SK-N-SH treated with all-trans-retinoic acid at 6 μM for 48 hours (cell line): Measurements from ENCODE around the gene ZNF398.

Experiments used
- RARB ChIP-seq: fragments of 250-450 bp; sonication (Bioruptor Pico); IDR thresholded peaks from 2 replicates; pipeline ENCODE4 v1.8.0; 2021; ENCODE audit warnings: mild to moderate bottlenecking, moderate library complexity
- TCF4 ChIP-seq: fragments of 250-450 bp; sonication (Bioruptor Pico); IDR thresholded peaks from 2 replicates; pipeline ENCODE4 v1.8.0; 2021; ENCODE audit warnings: mild to moderate bottlenecking, moderate library complexity, borderline replicate concordance
- ZFP3 ChIP-seq: fragments of 250-450 bp; sonication (Bioruptor Pico); IDR thresholded peaks from 2 replicates; pipeline ENCODE4 v1.5.0; 2020; ENCODE audit warnings: mild to moderate bottlenecking, moderate library complexity
- TF ChIP-seq, protein P1 (sequence below): fragments of 250-450 bp; sonication (Bioruptor Pico); IDR thresholded peaks from 2 replicates; pipeline ENCODE4 v1.8.0; 2021; ENCODE audit warnings: low read depth, mild to moderate bottlenecking, moderate library complexity, borderline replicate concordance
- TF ChIP-seq, protein P2 (sequence below): fragments of 250-450 bp; sonication (Bioruptor Pico); IDR thresholded peaks from 2 replicates; pipeline ENCODE4 v1.5.1; 2020; ENCODE audit warnings: low read depth, mild to moderate bottlenecking, moderate library complexity
- TF ChIP-seq, protein P3 (sequence below): fragments of 250-450 bp; sonication (Bioruptor Pico); IDR thresholded peaks from 2 replicates; pipeline ENCODE4 v1.8.0; 2020; ENCODE audit warnings: mild to moderate bottlenecking, moderate library complexity, borderline replicate concordance

DNA sequence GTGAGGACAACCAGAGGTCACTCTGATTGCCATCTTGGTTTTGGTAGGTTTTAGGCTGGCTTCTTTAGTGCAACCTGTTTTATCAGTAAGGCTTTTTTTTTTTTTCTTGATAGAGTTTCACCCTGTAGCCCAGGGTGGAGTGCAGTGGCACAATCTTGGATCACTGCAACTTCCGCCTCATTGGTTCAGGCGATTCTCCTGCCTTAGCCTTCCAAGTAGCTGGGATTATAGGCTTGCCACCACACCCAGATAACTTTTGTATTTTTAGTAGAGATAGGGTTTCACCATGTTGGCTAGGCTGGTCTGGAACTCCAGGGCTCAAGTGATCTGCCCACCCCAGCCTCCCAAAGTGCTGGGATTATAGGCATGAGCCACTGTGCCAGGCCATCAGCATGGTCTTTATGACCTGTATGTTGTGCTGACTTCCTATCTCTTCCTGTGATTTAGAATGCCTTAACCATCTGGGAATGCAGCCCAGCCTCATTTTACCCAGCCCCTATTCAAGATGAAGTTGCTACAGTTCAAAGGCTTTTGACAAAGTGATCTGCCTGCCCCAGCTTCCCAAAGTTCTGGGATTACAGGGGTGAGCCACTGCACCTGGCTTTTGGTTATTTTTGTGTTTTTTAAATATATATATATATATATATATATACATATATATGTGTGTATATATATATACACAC, 14.1 kb upstream of the ZNF398 start:
- TF ChIP-seq, protein P1, sequence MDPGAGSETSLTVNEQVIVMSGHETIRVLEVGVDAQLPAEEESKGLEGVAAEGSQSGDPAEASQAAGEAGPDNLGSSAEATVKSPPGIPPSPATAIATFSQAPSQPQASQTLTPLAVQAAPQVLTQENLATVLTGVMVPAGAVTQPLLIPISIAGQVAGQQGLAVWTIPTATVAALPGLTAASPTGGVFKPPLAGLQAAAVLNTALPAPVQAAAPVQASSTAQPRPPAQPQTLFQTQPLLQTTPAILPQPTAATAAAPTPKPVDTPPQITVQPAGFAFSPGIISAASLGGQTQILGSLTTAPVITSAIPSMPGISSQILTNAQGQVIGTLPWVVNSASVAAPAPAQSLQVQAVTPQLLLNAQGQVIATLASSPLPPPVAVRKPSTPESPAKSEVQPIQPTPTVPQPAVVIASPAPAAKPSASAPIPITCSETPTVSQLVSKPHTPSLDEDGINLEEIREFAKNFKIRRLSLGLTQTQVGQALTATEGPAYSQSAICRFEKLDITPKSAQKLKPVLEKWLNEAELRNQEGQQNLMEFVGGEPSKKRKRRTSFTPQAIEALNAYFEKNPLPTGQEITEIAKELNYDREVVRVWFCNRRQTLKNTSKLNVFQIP (CRISPR knock-in tag), result no peak
- TF ChIP-seq, protein P2, sequence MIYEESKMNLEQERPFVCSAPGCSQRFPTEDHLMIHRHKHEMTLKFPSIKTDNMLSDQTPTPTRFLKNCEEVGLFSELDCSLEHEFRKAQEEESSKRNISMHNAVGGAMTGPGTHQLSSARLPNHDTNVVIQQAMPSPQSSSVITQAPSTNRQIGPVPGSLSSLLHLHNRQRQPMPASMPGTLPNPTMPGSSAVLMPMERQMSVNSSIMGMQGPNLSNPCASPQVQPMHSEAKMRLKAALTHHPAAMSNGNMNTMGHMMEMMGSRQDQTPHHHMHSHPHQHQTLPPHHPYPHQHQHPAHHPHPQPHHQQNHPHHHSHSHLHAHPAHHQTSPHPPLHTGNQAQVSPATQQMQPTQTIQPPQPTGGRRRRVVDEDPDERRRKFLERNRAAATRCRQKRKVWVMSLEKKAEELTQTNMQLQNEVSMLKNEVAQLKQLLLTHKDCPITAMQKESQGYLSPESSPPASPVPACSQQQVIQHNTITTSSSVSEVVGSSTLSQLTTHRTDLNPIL, result no peak
- TF ChIP-seq, protein P3, sequence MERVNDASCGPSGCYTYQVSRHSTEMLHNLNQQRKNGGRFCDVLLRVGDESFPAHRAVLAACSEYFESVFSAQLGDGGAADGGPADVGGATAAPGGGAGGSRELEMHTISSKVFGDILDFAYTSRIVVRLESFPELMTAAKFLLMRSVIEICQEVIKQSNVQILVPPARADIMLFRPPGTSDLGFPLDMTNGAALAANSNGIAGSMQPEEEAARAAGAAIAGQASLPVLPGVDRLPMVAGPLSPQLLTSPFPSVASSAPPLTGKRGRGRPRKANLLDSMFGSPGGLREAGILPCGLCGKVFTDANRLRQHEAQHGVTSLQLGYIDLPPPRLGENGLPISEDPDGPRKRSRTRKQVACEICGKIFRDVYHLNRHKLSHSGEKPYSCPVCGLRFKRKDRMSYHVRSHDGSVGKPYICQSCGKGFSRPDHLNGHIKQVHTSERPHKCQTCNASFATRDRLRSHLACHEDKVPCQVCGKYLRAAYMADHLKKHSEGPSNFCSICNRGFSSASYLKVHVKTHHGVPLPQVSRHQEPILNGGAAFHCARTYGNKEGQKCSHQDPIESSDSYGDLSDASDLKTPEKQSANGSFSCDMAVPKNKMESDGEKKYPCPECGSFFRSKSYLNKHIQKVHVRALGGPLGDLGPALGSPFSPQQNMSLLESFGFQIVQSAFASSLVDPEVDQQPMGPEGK, result no peak
- TF ChIP-seq RARB (CRISPR knock-in tag), result no peak
- TF ChIP-seq TCF4, result no peak
- TF ChIP-seq ZFP3 (CRISPR knock-in tag), result no peak
